HG03565 (cell line): Measurements from ENCODE around the gene GID4.
A peak's percentile ranks its signal among the peaks of the same experiment; 100 is the strongest.

Experiments
- ATAC-seq: cut with Tn5 transposase; IDR thresholded peaks from one replicate; pipeline ENCODE4 v1.9.1; 2021; ENCODE audit warnings: mild to moderate bottlenecking, moderate library complexity; ENCODE audit not compliant: unreplicated experiment

The GID4 gene

GRCh38 chr17:18016426-18016825 lies 22.8 kb upstream of the GID4 start:
- ATAC-seq = no peak

- no peak for ATAC-seq
Measured at GRCh38 chr17:18017958-18018357, 21.2 kb upstream of the GID4 start.

GRCh38 chr17:18018411-18018921 lies 20.7 kb upstream of the GID4 start:
- ATAC-seq = no peak

GRCh38 chr17:18019838-18020154 lies 19.4 kb upstream of the GID4 start:
- no peak for ATAC-seq

- no peak for ATAC-seq
Measured at GRCh38 chr17:18020971-18021370, 18.2 kb upstream of the GID4 start.

- ATAC-seq = no peak
Measured at GRCh38 chr17:18021372-18021771, 17.8 kb upstream of the GID4 start.

GRCh38 chr17:18025241-18025944 lies 13.8 kb upstream of the GID4 start:
- peak; percentile 56 for ATAC-seq

- ATAC-seq = peak; percentile 15
Measured at GRCh38 chr17:18025945-18026776, 13.0 kb upstream of the GID4 start.

- ATAC-seq = no peak
Measured at GRCh38 chr17:18027280-18027679, 11.9 kb upstream of the GID4 start.

- no peak for ATAC-seq
Measured at GRCh38 chr17:18028114-18028951, 10.9 kb upstream of the GID4 start.

- no peak for ATAC-seq
Measured at GRCh38 chr17:18028952-18029540, 10.2 kb upstream of the GID4 start.

GRCh38 chr17:18031955-18032354 lies 7.3 kb upstream of the GID4 start:
- no peak for ATAC-seq

GRCh38 chr17:18033442-18034099 lies 5.6 kb upstream of the GID4 start:
- ATAC-seq = no peak

GRCh38 chr17:18035704-18036103 lies 3.5 kb upstream of the GID4 start:
- ATAC-seq = no peak

GRCh38 chr17:18037486-18037885 lies 1.7 kb upstream of the GID4 start:
- ATAC-seq = no peak

GRCh38 chr17:18038149-18038850 lies 908 bp upstream of the GID4 start:
- ATAC-seq = no peak

- peak; percentile 8 for ATAC-seq
Measured at GRCh38 chr17:18039535-18040260, 490 bp downstream of the GID4 start.

GRCh38 chr17:18040261-18040858 lies 1.2 kb downstream of the GID4 start:
- ATAC-seq = no peak

- no peak for ATAC-seq
Measured at GRCh38 chr17:18041776-18042175, 2.6 kb downstream of the GID4 start.
